EH (cell line): ENCODE results near the gene PIK3AP1.

Source experiments
- DNase-seq: peaks from one replicate; pipeline ENCODE4 v3.0.0-alpha.2; 2015; ENCODE audit warnings: low read depth

The PIK3AP1 gene

DNA sequence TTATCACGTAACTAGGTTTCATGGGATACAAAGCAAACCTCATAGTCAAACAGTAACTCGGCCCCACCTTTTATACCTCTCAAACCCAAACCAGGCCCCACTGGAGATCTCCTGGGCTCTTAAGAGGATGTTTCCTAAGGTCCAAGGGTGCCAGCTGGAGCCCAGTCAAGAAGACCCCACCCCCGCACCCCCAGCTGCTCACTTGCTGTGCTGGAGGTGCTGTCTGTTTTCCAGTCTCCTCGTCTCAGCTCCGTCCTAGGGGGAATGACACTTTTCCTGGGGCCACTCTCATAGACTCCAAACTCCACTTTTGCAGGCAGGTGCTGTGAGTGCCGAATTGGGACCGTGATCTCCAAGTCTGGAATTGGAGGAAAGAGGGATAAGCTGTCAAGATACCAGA is 110.8 kb downstream of the PIK3AP1 start:
- no peak for DNase-seq

DNA sequence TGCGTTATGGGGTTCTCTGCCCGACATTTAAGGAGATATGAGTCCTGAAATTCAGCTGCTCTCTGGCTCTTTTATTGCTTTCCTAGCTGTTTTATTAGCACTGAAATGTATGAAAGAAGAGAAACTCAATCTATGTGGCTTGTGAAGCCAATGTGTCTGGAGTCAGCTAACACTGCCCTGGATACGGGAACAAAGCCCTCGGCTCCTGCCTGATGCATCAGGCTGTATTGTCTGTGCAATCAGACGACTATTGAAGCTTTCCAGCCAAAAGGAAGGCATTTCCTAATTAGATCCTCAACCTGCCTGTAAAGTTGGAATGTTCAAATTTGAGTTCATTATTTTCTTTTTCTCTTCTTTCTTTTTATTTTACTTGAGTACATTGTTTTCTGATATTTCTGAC is 111.5 kb downstream of the PIK3AP1 start:
- DNase-seq = no peak

DNA sequence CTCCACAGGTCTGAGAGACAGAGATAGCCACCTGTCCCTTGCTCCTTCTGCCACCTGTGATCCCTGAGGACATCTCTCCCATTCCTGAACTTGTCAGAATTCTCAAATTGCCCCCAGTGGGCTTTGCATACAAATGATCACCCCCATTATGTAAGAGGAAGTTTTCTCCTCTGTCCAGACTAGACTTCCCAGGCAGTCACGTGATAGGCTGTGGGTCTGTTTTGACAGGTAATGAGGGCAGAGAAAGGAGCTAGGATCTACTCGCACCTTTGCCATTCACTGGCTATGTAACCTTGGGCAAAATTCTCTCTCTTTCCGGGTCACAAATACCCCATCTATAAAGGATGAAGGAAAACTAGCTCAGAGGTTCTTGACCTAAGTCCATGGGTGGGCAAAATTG is 112.1 kb downstream of the PIK3AP1 start:
- DNase-seq = no peak

DNA sequence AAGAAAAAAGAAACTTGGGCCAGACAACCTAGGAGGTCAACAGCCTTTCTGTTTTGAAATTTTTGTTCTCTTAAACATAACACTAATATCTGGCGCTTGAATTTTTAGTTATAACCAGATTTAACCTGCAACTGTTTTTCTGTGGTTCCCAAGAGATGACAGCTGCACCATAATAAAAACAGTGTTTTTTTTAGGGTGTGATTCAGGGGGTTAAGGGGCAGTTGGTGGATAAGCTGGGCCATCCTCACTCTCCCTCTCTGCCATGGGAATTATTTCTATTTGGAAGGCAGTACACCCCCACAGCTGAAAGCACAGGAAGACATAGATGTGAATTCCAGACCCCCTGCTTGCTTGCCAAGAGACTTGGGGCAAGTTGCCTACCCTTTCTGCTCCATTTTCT is 113.4 kb downstream of the PIK3AP1 start:
- DNase-seq = no peak

DNA sequence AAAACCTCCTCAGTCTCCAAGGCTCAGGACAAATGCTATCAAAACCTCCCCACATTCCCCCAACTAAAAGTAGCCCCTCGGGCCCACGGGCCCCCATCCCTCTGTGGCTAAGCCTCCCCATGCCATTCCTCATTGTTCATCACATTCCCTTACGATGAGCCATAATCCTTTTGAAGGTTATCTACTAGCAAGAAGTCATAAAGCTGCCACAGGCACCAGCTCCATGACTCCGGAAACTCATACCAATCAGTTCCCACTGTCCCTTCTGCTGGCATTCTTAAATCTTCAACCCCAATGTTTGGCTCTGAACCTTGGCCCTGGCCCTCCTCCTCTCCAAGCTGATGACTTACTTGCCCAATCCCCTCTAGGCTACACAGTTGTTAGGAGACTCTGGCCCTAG is 114.1 kb downstream of the PIK3AP1 start:
- DNase-seq = peak; percentile 90

DNA sequence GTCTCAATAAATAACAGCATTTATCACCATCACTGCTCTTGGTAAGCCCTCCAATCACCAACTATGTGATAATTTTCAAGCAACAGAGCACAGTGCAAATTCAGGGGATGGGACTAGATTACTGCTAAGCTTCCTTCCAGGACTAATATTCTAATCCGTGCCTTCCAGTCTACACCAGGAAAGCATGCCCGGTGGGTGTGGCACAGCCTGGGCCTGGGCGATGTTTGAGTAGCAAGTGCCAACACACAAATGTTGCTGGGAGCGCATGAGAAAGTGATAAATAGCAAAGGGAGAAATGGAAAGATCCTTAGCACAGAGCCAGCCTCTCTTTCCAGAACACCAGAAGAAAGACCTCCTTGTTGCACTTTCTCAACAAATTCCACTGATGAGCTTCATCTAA is 120.0 kb downstream of the PIK3AP1 start:
- no peak for DNase-seq

DNA sequence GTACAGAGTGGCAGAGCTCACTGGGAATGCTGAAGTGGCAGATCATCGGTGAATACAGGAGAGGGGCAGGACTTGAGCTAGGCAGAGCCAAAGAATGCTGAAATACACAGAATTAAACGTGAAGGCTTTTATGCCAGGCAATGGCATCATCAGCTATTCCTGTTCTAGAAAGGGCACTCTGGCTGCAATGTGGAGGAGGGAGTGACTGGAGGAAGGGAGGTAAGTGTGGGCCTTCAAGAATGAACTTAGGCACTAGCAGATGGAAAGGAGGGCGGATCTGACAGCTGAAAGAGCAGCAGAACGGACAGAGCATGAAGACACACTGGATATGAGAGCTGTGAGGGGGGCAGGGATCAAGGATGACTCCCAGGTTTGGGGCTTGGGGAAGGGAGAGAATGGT is 121.5 kb downstream of the PIK3AP1 start:
- DNase-seq = no peak

DNA sequence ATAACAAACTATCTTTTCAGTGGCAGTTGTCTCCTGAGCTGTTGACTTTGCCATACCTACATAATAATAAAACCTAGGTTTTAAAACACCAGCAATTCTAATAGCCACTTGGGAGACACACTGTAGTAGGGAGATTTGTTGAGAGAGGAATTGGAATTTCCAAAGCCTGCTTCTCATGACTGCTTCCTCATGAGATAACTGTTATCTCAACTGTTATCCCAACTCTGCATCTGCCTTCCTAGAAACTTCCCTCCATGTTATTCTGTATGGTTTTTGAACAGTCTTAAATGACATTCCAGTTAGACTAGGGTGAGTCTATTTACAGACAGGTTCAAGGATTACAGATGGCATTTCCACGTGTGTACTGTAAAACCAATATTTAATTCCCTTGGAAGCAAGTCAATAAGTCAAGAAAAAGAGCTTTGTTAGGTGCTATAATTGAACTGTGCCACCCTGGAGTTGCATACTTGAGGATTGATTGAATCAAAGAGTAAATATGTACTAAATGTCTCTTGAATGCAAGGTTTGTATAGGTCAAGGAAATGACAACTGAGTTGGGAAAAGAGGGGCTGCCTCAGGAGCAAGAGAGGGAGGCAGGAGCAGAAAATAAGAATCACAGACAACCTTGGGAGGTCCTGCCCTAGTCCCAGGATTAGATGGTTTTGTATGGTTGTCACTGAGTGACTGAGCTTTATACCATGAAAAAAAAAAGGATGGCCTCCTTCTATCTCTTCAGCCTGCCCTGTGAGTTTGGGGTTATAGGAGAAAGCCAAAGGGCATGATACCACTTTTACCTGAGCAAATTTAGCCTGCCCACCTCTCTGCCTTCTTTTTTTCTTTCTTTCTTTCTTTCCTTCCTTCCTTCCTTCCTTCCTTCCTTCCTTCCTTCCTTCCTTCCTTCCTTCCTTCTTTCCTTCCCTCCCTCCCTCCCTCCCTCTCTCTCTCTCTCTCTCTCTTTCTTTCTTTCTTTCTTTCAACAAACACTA is 123.6 kb downstream of the PIK3AP1 start:
- no peak for DNase-seq

DNA sequence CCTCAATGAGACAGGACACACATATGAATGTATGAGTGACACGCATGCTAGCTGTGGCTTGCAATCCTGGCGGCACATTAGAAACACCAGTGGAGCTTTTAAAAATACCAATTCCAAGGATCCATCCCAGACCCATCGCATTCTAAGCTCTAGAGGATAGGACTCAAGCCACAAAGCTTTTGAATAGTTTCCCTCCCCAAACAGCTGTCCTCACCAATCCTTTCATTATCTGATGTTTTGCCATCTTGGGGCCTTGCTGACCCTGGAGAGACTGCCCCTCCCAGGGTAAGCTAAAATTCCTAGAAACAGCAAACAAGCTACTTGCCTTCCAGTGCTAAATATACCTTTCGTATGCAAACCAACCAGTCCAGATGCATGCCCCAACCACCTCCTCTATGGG is 124.6 kb downstream of the PIK3AP1 start:
- DNase-seq = no peak

DNA sequence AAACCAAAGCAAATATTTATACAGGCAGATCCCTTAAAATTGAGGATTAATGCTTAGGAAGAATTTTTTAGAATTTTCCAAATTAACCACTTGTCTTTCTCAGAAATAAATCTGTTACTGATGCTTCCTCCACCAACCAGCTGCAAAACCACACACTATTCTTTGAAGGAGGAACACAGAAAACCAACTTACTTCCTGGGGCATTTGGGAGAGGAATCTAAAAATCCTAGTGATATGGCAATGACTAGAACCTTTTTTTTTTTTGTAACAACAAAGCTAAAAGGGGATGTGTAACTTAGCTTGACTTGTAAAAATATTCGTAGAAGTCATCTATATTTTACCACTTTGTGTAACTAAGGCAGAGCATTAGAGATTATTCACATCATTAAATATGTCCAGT is 128.4 kb downstream of the PIK3AP1 start:
- no peak for DNase-seq

DNA sequence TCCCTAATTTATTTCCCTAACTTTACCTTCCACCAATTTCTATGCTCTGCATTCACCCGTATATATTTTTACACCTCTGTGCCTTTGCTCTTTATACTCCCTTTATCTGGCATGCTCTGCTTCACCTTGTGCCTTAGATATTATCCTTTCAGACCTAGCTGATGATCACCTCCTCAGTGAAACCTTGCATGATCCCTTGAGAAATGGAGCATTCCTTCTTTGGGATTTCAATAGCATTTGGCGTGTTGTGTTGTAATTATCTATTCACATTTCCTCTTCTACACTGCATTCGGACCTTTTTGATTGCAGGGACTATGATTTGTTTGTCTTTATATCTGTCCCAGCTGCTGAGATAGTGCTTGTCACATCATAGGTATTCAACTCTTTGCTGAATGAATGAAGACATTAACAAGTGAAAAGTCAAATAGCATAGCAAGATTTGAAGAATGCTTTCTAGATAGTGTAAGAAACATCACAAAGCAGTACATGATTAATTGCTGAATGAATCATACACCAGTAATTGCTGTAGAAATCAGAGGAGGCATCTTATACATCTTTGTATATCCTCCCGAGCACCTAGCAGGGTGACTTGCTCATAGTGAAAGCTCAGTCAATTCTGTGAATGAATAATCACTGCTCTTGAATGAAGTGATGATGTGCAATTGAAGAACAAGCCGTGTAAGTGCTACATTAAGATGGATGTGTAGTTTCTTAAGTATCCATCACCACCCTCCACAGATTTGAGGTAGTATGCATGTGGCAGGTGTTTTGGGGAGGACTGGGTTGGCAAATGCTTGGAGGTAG is 131.5 kb downstream of the PIK3AP1 start:
- peak; percentile 63 for DNase-seq

DNA sequence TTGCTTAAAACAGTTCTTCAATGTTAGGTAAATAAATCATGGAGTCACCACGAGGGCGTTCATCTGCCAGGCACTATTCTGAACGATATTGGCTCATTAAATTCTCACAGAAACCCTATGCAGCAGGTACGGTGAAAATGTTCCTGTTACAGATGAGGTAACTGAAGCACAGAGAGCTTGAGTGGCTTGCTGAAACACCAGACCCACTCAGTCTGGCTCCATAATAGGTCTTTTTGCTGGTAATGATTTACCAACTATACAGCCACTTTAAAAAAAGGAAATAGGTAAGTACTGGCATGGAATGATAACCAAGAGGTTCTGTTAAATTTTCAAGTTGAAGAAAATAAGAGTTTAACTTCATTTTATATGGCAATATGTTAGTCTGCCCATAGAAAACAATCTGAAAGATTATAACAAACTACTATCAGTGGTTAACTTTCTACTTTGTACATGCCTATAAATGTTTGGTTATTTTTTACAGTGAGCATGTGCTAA is 132.2 kb downstream of the PIK3AP1 start:
- no peak for DNase-seq

DNA sequence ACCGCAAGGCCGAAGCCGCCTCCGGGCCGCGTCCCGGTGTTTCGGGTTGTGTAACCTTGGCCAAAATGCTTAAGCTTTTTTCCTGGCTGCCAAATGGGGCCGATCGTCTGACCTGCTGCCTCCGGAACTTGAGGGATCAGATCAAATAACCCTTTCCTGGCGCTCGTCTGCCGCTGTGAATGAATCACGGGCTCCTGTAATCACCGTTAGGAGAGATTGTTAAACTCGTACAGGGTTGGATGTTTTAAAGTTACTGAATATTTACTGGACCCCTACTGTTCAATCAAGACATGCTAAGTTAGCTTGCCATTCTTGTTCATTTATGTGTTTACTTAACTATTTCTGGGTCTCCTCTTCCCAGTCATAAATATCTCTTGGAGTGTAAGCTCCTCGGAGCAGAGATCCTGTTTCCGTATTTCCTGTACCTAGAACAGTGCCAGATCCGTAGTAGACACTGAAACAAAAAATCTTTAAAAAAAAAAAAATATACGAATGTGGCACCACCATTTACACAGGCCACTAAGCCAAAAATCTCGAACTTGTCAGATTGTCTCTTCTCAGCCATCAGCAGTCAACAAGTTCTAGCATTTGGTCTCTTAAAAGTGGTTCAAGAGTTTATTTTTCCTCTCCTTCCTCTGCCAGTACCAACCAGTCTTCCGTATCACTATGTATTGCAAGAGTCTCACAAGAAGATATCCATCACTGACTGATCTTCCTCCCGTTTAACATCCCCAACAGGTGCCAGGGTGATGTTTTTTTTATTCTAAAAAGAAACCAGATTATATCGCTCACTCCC is 132.9 kb downstream of the PIK3AP1 start:
- peak; percentile 83 for DNase-seq

DNA sequence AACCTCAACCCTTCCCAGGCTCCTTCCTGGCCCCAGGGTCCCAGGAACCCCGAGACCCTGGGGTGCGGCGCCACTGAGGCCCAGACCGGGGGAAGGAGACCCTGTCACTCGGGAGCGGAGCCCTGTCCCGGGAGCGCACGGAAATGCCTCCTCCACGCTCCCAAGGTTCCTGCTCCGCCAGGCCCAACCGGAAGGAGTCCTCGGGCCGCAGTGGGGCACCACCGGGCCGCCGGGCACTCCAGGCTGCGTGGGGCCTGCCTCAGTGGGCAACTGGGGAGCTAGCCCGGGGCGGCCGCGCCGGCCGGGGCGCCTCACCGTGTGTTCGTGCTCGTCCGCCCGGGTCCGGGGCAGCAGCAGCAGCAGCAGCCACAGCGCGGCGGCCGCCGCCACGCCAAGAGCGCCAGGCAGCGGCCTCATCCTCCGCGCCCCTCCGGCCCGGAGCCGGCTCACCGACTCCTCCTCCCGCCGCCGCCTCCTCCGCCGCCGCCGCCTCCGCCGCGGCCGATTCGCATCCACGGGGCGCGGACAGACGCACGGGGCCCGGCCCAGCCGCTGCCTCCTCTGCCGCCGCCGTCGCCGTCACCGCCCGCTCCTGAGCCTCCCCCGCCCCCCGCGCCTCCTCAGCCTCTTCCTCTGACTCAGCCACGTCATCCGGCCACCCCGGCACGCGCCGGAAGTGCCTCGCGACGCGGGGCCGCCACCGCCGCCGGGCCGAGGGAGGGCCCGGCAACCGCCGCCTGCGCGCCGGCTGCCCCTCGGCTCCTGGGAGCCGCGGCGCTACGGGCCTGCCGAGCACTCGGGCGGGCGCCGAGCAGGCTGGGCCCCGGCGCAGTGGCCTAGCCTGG is 133.7 kb downstream of the PIK3AP1 start, which contains the start of gene TM9SF3:
Gene TM9SF3 (minus strand): TSS at position 594 of the 845 bp plus-strand sequence. CDS start 177 bp downstream, at position 417.
- peak; percentile 93 for DNase-seq

DNA sequence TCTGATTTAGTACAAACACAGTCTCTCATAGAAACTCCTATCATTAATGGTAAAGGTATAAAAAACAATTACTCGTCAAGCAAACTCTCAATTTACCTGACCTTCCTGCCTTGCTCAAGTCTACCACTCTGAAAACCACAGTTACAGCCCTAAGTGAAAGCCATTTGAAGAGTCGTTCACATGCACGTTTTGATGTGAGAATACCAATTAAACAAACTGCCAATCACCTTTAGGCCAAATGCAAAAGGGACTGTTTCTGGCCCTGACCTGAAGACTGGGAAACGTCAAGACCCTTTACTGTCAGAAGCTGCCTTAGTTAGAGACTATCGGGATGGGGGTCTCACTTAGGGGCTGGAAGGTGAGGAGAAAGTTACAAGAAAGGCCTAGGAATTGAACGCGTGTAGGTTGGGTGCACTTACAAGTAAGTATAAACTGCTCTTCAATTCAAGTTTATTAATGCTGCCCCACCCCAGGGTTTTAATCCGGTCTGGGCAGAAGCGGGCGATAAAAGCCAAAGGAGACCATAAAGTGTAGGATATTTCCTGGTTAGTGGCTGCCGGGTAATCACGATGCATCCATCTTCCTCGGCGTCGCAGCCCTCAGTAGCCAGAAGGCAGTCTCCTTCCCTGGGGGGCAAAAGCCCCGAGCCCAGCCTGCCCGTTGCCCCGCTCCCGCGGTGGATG is 134.4 kb downstream of the PIK3AP1 start:
- peak; percentile 20 for DNase-seq

DNA sequence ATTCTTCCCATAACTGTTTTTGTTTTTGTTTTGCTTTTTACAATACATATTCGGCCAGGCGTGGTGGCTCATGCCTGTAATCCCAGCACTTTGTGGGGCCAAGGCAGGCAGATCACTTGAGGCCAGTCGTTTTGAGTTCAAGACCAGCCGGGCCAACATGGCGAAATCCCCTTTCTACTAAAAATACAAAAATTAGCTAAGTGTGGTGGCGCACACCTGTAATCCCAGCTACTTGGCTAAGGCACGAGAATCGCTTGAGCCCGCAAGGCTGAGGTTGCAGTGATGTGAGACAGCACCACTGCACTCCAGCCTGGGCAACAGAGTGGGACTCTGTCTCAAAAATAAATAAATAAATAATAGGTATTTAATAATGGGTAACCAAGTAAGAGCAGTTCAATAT is 135.8 kb downstream of the PIK3AP1 start:
- no peak for DNase-seq

DNA sequence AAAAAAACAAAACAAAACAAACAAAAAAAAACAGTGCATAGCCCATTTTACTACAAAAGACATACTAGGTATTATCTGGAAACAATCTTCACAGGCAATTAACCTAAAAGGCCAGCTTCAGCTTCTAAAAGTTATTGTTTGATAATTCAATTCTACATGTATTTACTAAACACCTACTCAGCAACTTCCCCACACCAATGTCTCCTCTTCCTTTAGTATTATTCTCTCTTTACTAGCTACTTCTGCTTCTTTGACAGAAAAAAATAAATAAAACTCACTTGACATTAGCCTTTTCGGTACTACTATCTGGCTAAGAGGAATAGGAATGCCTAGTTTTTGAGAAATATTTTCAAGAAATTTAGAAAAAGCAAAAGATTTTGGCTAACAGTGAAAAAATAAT is 136.3 kb downstream of the PIK3AP1 start:
- no peak for DNase-seq

DNA sequence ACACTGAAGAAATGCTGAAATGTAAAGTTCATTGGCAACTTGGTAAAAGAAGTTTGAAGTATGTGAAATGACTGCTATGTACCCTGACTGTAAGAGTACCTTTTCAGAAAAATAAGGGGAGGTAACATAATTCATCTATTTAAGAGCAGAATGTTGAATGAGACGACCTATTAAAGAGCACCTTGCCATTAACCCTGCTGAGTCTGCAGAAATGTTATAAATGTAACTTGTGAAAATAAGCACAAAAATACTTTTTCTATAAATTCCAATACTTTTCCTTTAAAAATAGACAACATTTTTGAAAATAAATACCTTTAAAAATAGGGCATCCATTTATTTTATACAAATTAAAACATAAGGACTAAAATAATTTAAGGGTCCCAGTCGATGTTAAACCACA is 141.2 kb downstream of the PIK3AP1 start:
- no peak for DNase-seq

DNA sequence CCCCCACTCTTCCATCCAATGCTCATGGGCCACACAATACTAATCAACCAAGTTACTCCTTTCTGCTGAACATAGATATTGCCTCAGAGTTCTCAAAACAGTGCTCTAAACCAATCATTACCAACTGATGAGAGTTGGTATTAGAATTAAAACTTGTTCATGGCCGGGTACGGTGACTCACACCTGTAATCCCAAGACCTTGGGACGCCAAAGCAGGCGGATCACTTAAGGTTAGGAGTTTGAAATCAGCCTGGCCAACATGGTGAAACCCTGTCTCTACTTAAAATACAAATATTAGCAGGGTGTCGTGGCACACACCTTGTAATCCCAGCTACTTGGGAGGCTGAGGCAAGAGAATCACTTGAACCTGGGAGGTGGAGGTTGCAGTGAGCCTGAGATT is 141.7 kb downstream of the PIK3AP1 start:
- no peak for DNase-seq

DNA sequence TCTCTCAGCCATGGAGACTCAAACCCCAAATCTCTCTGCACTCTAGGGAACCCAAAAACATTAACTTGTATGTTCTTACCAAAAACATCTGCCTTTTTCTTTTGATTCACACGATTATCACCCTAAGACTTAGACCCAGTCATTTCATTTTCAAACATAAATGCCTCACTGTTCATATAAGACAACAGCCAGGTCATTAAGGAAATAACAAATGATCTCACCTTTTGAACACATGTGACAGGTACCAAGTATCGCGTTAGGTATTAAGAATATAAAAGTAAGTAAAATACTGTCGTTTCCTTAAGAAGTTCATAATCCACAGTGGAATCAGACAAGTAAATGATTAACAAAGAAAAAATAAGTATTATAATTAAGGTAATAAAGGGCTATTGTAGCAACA is 142.3 kb downstream of the PIK3AP1 start:
- no peak for DNase-seq
